NCI-H345 treated with DMSO at 0.1 percent for 48 hours (cell line): ENCODE data around the gene LRRC56.

ENCODE experiments used
- DNase-seq: peaks from one replicate; lab custom pipeline; 2025; ENCODE audit not compliant: unreplicated experiment; lab: John Stamatoyannopoulos, UW

LRRC56 gene

GRCh38 chr11:592501-592900 lies 55.2 kb downstream of the LRRC56 start:
- DNase-seq, result no peak

GRCh38 chr11:592918-593317 lies 55.6 kb downstream of the LRRC56 start:
- no peak for DNase-seq

GRCh38 chr11:593347-593746 lies 56.0 kb downstream of the LRRC56 start:
- no peak for DNase-seq

GRCh38 chr11:595400-595799 lies 58.1 kb downstream of the LRRC56 start:
- DNase-seq, result no peak

GRCh38 chr11:596374-596773 lies 59.0 kb downstream of the LRRC56 start:
- DNase-seq, result no peak

- no peak for DNase-seq
Measured at GRCh38 chr11:597166-597725, 59.9 kb downstream of the LRRC56 start.

GRCh38 chr11:598005-598680 lies 60.8 kb downstream of the LRRC56 start:
- DNase-seq, result no peak

- no peak for DNase-seq
Measured at GRCh38 chr11:601573-602245, 64.4 kb downstream of the LRRC56 start.

- DNase-seq, result no peak
Measured at GRCh38 chr11:603154-603553, 65.8 kb downstream of the LRRC56 start.
